CD14-positive monocyte (primary cell): ENCODE results near the gene WFDC12. TPM values are rescaled to one million over a fixed set of nuclear protein-coding genes. Genes with fewer than 3 reads are reported as not detected.

Experiments
- DNase-seq, 3 donors: peaks; one replicate each; pipeline ENCODE4 v3.0.0-alpha.2; 2011 to 2022
- H2AFZ ChIP-seq: 2 replicates; pipeline ENCODE4 v1.6.0; 2012; ENCODE audit warnings: mild to moderate bottlenecking, low read depth, low read length, inconsistent platforms; ENCODE audit not compliant: insufficient read depth, poor library complexity, severe bottlenecking
- H3K27ac ChIP-seq, 2 donors: 1 replicate in 1 of 2; 2 replicates in 1 of 2; pipeline ENCODE4 v1.5.1; 2012 to 2013; ENCODE audit warnings: low read length in 2 of 2, control low read depth in 1 of 2, inconsistent platforms in 1 of 2, low read depth in 1 of 2, mild to moderate bottlenecking in 1 of 2
- H3K27me3 ChIP-seq, 2 donors: one replicate each; pipeline versions ENCODE4 v1.6.0 to v1.6.1; 2011 to 2013; ENCODE audit warnings: low read length in 2 of 2; ENCODE audit not compliant: control insufficient read depth in 2 of 2, insufficient read depth in 2 of 2
- H3K36me3 ChIP-seq, 2 donors: replicated peaks in 1 of 2; 1 replicate in 1 of 2; 2 replicates in 1 of 2; pipeline versions ENCODE4 v1.5.1 to v1.6.1; 2012 to 2013; ENCODE audit warnings: low read length in 2 of 2, control low read depth in 1 of 2, inconsistent platforms in 1 of 2, mild to moderate bottlenecking in 1 of 2; ENCODE audit not compliant: insufficient read depth in 2 of 2, control insufficient read depth in 1 of 2
- H3K4me1 ChIP-seq, 2 donors: 1 replicate in 1 of 2; 2 replicates in 1 of 2; pipeline versions ENCODE4 v1.5.1 to v1.6.1; 2012 to 2013; ENCODE audit warnings: low read length in 2 of 2, control low read depth in 1 of 2, inconsistent platforms in 1 of 2, mild to moderate bottlenecking in 1 of 2, moderate library complexity in 1 of 2; ENCODE audit not compliant: insufficient read depth in 2 of 2, control insufficient read depth in 1 of 2
- H3K4me2 ChIP-seq: replicated peaks from 2 replicates; pipeline ENCODE3; 2012; ENCODE audit warnings: low read length, moderate library complexity, mild to moderate bottlenecking; ENCODE audit not compliant: poor library complexity, severe bottlenecking; ENCODE audit errors: extremely low read depth
- H3K4me3 ChIP-seq, 3 experiments: fragments of 200-600 bp in 1 of 3; sonication (generic) in 1 of 3; replicated peaks in 1 of 3; 1 replicate in 2 of 3; 2 replicates in 1 of 3; pipeline ENCODE4 v1.5.1; 2011 to 2013; ENCODE audit warnings: low read length in 3 of 3, mild to moderate bottlenecking in 3 of 3, control low read depth in 2 of 3, low read depth in 2 of 3, inconsistent platforms in 1 of 3, moderate library complexity in 1 of 3
- H3K79me2 ChIP-seq: 2 replicates; pipeline ENCODE4 v1.6.0; 2012; ENCODE audit warnings: mild to moderate bottlenecking, control low read depth, inconsistent platforms, low read length, moderate library complexity; ENCODE audit not compliant: insufficient read depth
- H3K9ac ChIP-seq: 2 replicates; pipeline ENCODE4 v1.6.0; 2017; ENCODE audit warnings: low read length, mild to moderate bottlenecking; ENCODE audit not compliant: insufficient read depth, poor library complexity, severe bottlenecking
- H3K9me3 ChIP-seq, 2 donors: replicated peaks in 1 of 2; 1 replicate in 1 of 2; 2 replicates in 1 of 2; pipeline versions ENCODE4 v1.5.1 to v1.6.1; 2012 to 2013; ENCODE audit warnings: low read length in 2 of 2, control low read depth in 1 of 2; ENCODE audit not compliant: control insufficient read depth in 1 of 2, insufficient read depth in 1 of 2
- H4K20me1 ChIP-seq: 2 replicates; pipeline ENCODE4 v1.6.0; 2012; ENCODE audit warnings: mild to moderate bottlenecking, low read length, control low read depth, moderate library complexity; ENCODE audit not compliant: insufficient read depth
- H3K27ac Mint-ChIP-seq, 7 donors: one replicate each; pipeline ENCODE4 v1.8.0; 2020; ENCODE audit warnings: mild to moderate bottlenecking in 7 of 7, mixed read lengths in 7 of 7, moderate library complexity in 6 of 7, inconsistent platforms in 2 of 7
- H3K27me3 Mint-ChIP-seq, 3 donors: one replicate each; pipeline ENCODE4 v1.8.0; 2021 to 2022; ENCODE audit warnings: low read depth in 3 of 3, mild to moderate bottlenecking in 3 of 3, mixed read lengths in 3 of 3, moderate library complexity in 3 of 3, inconsistent platforms in 1 of 3
- H3K36me3 Mint-ChIP-seq, 2 donors: one replicate each; pipeline ENCODE4 v1.8.0; 2020; ENCODE audit warnings: mixed read lengths in 2 of 2, inconsistent platforms in 1 of 2, mild to moderate bottlenecking in 1 of 2
- H3K4me1 Mint-ChIP-seq: one replicate; pipeline ENCODE4 v1.8.0; 2020; ENCODE audit warnings: mild to moderate bottlenecking, mixed read lengths
- H3K4me3 Mint-ChIP-seq, 2 donors: one replicate each; pipeline ENCODE4 v1.8.0; 2020; ENCODE audit warnings: mild to moderate bottlenecking in 2 of 2, mixed read lengths in 2 of 2, moderate library complexity in 1 of 2
- H3K9me3 Mint-ChIP-seq, 7 donors: one replicate each; pipeline ENCODE4 v1.8.0; 2020 to 2022; ENCODE audit warnings: mixed read lengths in 7 of 7, mild to moderate bottlenecking in 6 of 7, moderate library complexity in 6 of 7, inconsistent platforms in 2 of 7
- WGBS: methylation state at CpG from one replicate; pipeline ENCODE4 v1.1.5; 2013; ENCODE audit warnings: missing lambda C conversion rate; ENCODE audit not compliant: insufficient coverage; 5-methylcytosine and 5-hydroxymethylcytosine counted together
- intact Hi-C, 2 donors: fragments of 100-400 bp; cut with micrococcal nuclease; formaldehyde crosslinking; loops; one replicate each; pipeline versions ENCODE4 v1.15.0 to v1.15.1; 2023
- polyA plus RNA-seq, 3 donors: library from polyadenylated mRNA; depleted of rRNA in 1 of 3; unstranded in 2 of 3; stranded (reverse) in 1 of 3; fragments of 300-500 nt in 2 of 3; fragments of >200 nt in 1 of 3; fragmentation: Illumina TruSeq in 2 of 3; gene quantifications; 1 replicate in 2 of 3; 2 replicates in 1 of 3; pipeline ENCODE4 v1.2.3, GENCODE V29; 2012 to 2021
- TF ChIP-seq, protein P1 (sequence below): fragments of 200-600 bp; IDR thresholded peaks from one replicate; pipeline ENCODE4 v1.8.0; 2022; ENCODE audit warnings: antibody characterized with exemption, mild to moderate bottlenecking

WFDC12 gene
- polyA plus RNA-seq, 3 donors = not detected

DNA sequence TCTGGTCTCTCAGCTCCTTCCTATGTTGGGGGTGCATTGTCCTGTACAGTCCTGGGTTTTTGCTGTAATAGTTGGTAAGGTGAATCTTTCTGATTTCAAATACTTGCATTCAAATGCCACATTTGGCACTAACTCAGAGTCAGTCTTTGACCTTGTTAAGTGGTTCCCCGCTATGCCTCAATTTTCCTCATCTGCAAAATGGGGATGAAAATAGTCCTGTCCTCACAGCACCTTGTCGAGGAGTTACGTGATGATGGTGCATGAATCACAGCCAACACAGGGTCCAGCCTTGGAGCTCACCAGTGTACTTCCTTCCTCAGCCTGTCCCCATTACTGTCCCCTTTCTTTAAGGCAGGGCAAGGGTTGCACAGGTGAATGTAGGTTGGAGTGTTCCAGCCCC lies 10.4 kb downstream of the WFDC12 start:
- WGBS = 100% methylated on average over 1 of the region's 3 CpGs
- H3K9me3 ChIP-seq = no peaks in the 10 kb centered on the region
- no peaks in the 10 kb centered on the region for H3K9me3 Mint-ChIP-seq
- no peak for DNase-seq
- no peaks in the 10 kb centered on the region for H3K79me2 ChIP-seq
- intact Hi-C loops = no loop called here
- H3K27ac Mint-ChIP-seq = no peak overlapping the region
- H3K36me3 ChIP-seq = no peaks in the 10 kb centered on the region
- no peaks in the 10 kb centered on the region for H3K4me1 ChIP-seq
- H3K4me1 Mint-ChIP-seq = no peaks in the 10 kb centered on the region
- H3K27me3 Mint-ChIP-seq = peaks cover 11 to 21% (median 13%) of the 10 kb centered on the region in 3 donors
- H3K36me3 Mint-ChIP-seq = no peaks in the 10 kb centered on the region
- H3K27me3 ChIP-seq = no peaks in the 10 kb centered on the region
- no peak overlapping the region for H3K9ac ChIP-seq
- H2AFZ ChIP-seq = no peak overlapping the region
- TF ChIP-seq, protein P1, sequence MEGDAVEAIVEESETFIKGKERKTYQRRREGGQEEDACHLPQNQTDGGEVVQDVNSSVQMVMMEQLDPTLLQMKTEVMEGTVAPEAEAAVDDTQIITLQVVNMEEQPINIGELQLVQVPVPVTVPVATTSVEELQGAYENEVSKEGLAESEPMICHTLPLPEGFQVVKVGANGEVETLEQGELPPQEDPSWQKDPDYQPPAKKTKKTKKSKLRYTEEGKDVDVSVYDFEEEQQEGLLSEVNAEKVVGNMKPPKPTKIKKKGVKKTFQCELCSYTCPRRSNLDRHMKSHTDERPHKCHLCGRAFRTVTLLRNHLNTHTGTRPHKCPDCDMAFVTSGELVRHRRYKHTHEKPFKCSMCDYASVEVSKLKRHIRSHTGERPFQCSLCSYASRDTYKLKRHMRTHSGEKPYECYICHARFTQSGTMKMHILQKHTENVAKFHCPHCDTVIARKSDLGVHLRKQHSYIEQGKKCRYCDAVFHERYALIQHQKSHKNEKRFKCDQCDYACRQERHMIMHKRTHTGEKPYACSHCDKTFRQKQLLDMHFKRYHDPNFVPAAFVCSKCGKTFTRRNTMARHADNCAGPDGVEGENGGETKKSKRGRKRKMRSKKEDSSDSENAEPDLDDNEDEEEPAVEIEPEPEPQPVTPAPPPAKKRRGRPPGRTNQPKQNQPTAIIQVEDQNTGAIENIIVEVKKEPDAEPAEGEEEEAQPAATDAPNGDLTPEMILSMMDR = no peak
- H4K20me1 ChIP-seq = no peaks in the 10 kb centered on the region
- H3K4me3 Mint-ChIP-seq = no peak overlapping the region
- no peak overlapping the region for H3K4me2 ChIP-seq
- H3K27ac ChIP-seq = no peak overlapping the region
- no peak overlapping the region for H3K4me3 ChIP-seq

DNA sequence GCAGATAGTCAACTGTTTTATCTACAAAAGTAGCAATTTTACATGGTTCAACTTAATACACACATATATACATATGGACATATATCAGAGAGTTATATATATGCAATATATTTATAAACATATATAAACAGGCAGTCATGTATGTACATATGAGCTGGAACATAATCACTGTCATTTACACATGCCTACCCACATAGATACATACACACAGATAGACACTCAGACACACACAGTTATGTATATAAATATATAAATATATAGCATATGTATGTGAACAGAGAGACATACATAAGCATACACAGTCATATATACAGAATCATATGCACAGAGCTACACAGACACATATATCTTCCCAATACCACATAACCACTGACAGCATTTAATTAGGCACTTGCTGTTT lies 11.5 kb downstream of the WFDC12 start:
- H3K9ac ChIP-seq = no peak overlapping the region
- H3K9me3 Mint-ChIP-seq = no peaks in the 10 kb centered on the region
- H4K20me1 ChIP-seq = no peaks in the 10 kb centered on the region
- H3K27me3 ChIP-seq = no peaks in the 10 kb centered on the region
- no peaks in the 10 kb centered on the region for H3K36me3 ChIP-seq
- TF ChIP-seq, protein P1 = no peak
- no peak overlapping the region for H2AFZ ChIP-seq
- no peaks in the 10 kb centered on the region for H3K4me1 ChIP-seq
- no peaks in the 10 kb centered on the region for H3K9me3 ChIP-seq
- DNase-seq = no peak
- no peaks in the 10 kb centered on the region for H3K4me1 Mint-ChIP-seq
- H3K27ac ChIP-seq = no peak overlapping the region
- no peaks in the 10 kb centered on the region for H3K36me3 Mint-ChIP-seq
- no peak overlapping the region for H3K27ac Mint-ChIP-seq
- intact Hi-C loops = no loop called here
- peaks cover 11 to 16% (median 13%) of the 10 kb centered on the region in 3 donors for H3K27me3 Mint-ChIP-seq
- no peak overlapping the region for H3K4me2 ChIP-seq
- H3K4me3 Mint-ChIP-seq = no peak overlapping the region
- H3K79me2 ChIP-seq = no peaks in the 10 kb centered on the region
- H3K4me3 ChIP-seq = no peak overlapping the region
